ENCODE results near the gene HAUS6. TPM values are rescaled to one million over a fixed set of nuclear protein-coding genes. Genes with fewer than 3 reads are reported as not detected.

HAUS6 gene
- total and polyA plus RNA-seq, 2 of the 8 experiments (the other 6 are each of a cell fraction or from before 2014, with no cell fraction given) = 11.7 to 52.4 TPM

DNA sequence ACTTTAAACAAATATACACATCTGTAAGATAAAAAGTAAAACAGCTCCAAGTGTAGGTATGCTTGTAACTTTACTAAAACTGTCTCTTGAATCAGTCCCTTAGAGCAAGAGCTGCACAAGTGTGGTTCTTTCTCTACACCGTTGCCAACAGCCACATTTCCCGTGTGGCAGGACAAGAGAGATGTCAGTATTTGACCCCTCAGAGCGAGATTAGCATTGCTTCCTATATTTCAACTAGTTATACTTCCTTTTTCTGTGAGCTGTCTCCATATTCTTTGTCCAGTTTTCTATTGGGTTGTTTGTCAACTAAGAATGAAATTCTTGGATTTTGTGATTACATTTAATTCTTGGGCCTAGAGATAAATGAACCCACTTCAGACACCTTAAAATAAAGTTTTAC is 16.5 kb upstream of the HAUS6 start:
- Histone ChIP-seq H4K5ac (ENCODE audit: insufficient read length, low read depth, low read length) (no peak overlapping the region), H4K20me1 (replicated peaks in 1 of 2; ENCODE audit: control insufficient read depth in 1 of 2, insufficient read depth in 2 of 2, low read length in 2 of 2) (peaks cover 0 to 5% of the 10 kb centered on the region in 2 experiments), H3K79me1 (ENCODE audit: low read depth, low read length) (no peaks in the 10 kb centered on the region), H2BK12ac (ENCODE audit: low read depth, low read length) (no peak overlapping the region), H2BK120ac (replicated peaks; ENCODE audit: low read depth, low read length) (no peak overlapping the region), H3K4me2 (ENCODE audit: insufficient read depth in 1 of 2, low read depth in 2 of 2, low read length in 2 of 2) (no peak overlapping the region), H2BK5ac (ENCODE audit: low read depth, low read length) (no peak overlapping the region), H3K9ac (replicated peaks in 1 of 4; ENCODE audit: extremely low read depth in 1 of 4, low read depth in 3 of 4, low read length in 3 of 4) (no peak overlapping the region), H3K4me3 (ENCODE audit: extremely low read depth in 1 of 4, insufficient read depth in 2 of 4, low read depth in 3 of 4, low read length in 4 of 4) (no peak overlapping the region), H3K4ac (replicated peaks; ENCODE audit: insufficient read length, low read depth, low read length) (no peak overlapping the region), H3K56ac (replicated peaks; ENCODE audit: insufficient read length, low read depth, low read length) (no peak overlapping the region), H3K27me3 (replicated peaks in 1 of 4; ENCODE audit: control insufficient read depth in 3 of 4, extremely low read depth in 1 of 4, insufficient read depth in 3 of 4, low read length in 3 of 4) (no peaks in the 10 kb centered on the region), H2BK15ac (ENCODE audit: low read length) (no peak overlapping the region), H3K27ac (ENCODE audit: low read depth, low read length) (no peak overlapping the region), H2AFZ (ENCODE audit: low read length) (no peak overlapping the region), H3K18ac (ENCODE audit: extremely low read depth, low read length) (no peak overlapping the region), H3K36me3 (ENCODE audit: control insufficient read depth in 2 of 4, insufficient read depth in 4 of 4, low read length in 3 of 4) (peaks cover 29 to 89% (median 70%) of the 10 kb centered on the region in 4 experiments), H3K14ac (ENCODE audit: insufficient read length) (no peak overlapping the region), H4K8ac (ENCODE audit: extremely low read depth, insufficient read depth, low read length) (no peak overlapping the region), H3K79me2 (ENCODE audit: control insufficient read depth in 1 of 2, insufficient read depth in 2 of 2, low read length in 2 of 2) (no peaks in the 10 kb centered on the region), H3K4me1 (replicated peaks in 1 of 4; ENCODE audit: control insufficient read depth in 3 of 4, insufficient read depth in 4 of 4, low read length in 3 of 4) (0 out of 7 replicates have a peak, but pooled peaks cover 0 to 1% (median 0%) of the 10 kb centered on the region in 4 experiments), H2AK5ac (ENCODE audit: low read depth, low read length) (no peak overlapping the region), H3K23ac (ENCODE audit: insufficient read length) (no peak overlapping the region), H3K9me3 (ENCODE audit: insufficient read depth in 2 of 2, low read depth in 1 of 2, low read length in 1 of 2) (no peaks in the 10 kb centered on the region), H2BK20ac (ENCODE audit: low read length) (no peak overlapping the region), H3K23me2 (ENCODE audit: low read depth, low read length) (no peaks in the 10 kb centered on the region), H4K91ac (replicated peaks; ENCODE audit: insufficient read length, low read length) (no peak overlapping the region)
- POLR2A ChIA-PET (ENCODE audit: partially characterized antibody) = interaction anchor here (1.4 to 3.3 kb wide), 2 partner anchors 10 to 258 kb away, joined by 3 to 20 read pairs; no protein-coding TSS in a partner anchor
- no peak for FAIRE-seq
- WGBS, 2 experiments (ENCODE audit: extremely low coverage in 1 of 2, insufficient coverage in 1 of 2, insufficient read length in 1 of 2, insufficient replicate concordance in 2 of 2, low coverage in 1 of 2, low lambda C conversion rate in 2 of 2, missing lambda C conversion rate in 1 of 2) = 96% methylated on average over 3 of the region's 3 CpGs; no CpG with 5 or more reads in 1 of the 2 experiments
- TF ChIP-seq POU5F1 (IDR thresholded peaks at IDR 0.05; ENCODE audit: low read depth, low read length) = no peak
- CTCF ChIA-PET (ENCODE audit: partially characterized antibody) = interaction anchor here (1.1 to 1.8 kb wide), 2 partner anchors 10 to 14 kb away, joined by 3 read pairs; no protein-coding TSS in a partner anchor
- no peak for DNase-seq (ENCODE audit: low read depth in 1 of 2, low spot score in 2 of 2)
